PC-9 (cell line): Measurements from ENCODE around the gene PLEKHA7.

Source experiments
- EZH2 ChIP-seq: fragments of 200-600 bp; sonication (generic); IDR thresholded peaks from 2 replicates; pipeline ENCODE4 v1.8.0; 2017; ENCODE audit warnings: antibody characterized with exemption, low read depth
- TF ChIP-seq, protein P1 (sequence below): fragments of 200-600 bp; sonication (generic); conservative IDR thresholded peaks from 2 replicates; pipeline ENCODE4 v1.6.1; 2017; ENCODE audit warnings: mixed run types, antibody characterized with exemption, mild to moderate bottlenecking, moderate library complexity

DNA sequence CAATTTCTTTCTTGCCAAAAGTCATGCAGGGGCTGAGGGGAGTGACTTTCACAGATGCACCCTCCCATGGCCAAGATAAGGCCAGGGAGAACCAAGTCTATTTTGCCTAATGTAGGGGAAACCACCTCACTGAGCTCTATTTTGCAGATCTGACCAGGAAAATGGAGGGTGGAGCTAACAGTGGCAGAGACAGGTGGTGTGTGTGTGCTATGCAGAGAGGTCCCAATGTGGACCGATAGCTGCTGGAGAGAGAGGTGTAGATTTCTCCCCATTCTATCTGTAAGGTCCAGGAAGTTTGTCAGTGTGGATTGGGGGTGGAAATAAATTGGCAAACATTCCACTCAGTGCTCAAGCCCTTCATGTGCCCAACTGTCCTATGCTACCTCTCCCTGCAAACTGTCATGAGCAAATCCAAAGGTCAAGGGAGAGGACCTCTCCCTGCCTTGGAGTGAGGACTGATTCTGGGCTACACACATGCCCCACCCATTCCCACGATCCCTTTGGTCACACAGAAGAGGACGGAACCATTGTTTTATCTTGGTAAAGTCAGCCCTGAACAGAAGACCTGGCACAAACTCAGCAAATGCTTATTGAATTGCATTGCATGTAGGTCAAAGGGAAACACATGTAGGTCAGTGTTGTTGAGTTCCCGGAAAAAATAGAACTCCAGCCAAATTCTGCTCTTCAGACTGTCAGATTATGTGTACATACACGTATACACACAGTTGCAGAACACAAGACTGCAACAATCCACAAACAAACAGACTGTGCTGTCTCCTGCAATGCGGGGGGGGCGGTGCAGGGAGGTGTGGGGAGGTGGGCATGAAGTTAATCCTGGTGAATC is 209.9 kb downstream of the PLEKHA7 start:
- TF ChIP-seq, protein P1, sequence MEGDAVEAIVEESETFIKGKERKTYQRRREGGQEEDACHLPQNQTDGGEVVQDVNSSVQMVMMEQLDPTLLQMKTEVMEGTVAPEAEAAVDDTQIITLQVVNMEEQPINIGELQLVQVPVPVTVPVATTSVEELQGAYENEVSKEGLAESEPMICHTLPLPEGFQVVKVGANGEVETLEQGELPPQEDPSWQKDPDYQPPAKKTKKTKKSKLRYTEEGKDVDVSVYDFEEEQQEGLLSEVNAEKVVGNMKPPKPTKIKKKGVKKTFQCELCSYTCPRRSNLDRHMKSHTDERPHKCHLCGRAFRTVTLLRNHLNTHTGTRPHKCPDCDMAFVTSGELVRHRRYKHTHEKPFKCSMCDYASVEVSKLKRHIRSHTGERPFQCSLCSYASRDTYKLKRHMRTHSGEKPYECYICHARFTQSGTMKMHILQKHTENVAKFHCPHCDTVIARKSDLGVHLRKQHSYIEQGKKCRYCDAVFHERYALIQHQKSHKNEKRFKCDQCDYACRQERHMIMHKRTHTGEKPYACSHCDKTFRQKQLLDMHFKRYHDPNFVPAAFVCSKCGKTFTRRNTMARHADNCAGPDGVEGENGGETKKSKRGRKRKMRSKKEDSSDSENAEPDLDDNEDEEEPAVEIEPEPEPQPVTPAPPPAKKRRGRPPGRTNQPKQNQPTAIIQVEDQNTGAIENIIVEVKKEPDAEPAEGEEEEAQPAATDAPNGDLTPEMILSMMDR: no peak
- TF ChIP-seq EZH2: no peak
